8988T (cell line): ENCODE measurements around the gene HIRIP3.
"Not testable (repeated sequence)": the region's sequence is repeated elsewhere in the genome, so short reads cannot be mapped to it uniquely, and the experiment has no call there.

Source experiments
- DNase-seq: peaks from one replicate; pipeline ENCODE4 v3.0.0; 2011

HIRIP3 gene

GRCh38 chr16:29982560-29983419, 12.6 kb downstream of the HIRIP3 start:
- DNase-seq: no peak

DNA sequence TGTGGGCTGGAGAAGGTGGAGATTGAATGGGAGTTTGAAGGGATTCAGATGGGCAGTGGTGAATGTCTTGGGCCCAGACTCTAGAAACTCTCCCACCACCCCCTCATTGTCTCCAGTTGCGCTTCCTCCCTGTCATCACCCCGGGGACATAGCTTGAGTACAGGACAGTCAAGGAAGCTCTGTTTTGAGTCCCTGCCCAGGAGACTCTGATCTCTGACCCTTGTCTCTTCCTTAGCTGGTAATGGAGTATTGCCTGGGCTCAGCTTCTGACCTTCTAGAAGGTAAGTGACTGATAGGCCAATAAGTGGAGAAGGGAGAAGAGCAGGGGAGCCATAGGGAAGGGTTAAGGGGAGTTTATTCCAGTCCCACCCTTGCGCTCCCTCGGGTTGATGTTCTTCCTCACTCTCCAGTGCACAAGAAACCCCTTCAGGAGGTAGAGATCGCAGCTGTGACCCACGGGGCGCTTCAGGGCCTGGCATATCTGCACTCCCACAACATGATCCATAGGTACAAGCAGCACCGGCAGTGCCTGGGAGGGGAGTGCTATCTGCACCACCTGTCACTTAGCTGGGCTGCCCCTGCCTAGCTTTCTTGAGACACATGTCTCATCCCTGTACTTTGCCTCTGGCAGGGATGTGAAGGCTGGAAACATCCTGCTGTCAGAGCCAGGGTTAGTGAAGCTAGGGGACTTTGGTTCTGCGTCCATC, 16.7 kb downstream of the HIRIP3 start:
- DNase-seq: no peak

DNA sequence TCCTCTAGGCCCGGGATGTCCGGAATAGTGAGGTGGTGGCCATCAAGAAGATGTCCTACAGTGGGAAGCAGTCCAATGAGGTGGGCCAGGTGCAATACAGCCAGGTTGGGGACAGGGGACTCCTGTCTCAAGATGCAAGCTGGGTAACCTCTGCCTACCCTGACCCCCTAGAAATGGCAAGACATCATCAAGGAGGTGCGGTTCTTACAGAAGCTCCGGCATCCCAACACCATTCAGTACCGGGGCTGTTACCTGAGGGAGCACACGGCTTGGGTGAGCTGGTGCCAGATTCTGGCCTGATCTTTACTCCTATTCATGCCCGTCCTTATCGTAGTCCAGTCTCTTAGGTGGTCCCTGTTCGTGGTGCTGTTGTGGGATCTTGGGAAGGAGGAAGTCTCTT, 17.3 kb downstream of the HIRIP3 start:
- DNase-seq: no peak

DNA sequence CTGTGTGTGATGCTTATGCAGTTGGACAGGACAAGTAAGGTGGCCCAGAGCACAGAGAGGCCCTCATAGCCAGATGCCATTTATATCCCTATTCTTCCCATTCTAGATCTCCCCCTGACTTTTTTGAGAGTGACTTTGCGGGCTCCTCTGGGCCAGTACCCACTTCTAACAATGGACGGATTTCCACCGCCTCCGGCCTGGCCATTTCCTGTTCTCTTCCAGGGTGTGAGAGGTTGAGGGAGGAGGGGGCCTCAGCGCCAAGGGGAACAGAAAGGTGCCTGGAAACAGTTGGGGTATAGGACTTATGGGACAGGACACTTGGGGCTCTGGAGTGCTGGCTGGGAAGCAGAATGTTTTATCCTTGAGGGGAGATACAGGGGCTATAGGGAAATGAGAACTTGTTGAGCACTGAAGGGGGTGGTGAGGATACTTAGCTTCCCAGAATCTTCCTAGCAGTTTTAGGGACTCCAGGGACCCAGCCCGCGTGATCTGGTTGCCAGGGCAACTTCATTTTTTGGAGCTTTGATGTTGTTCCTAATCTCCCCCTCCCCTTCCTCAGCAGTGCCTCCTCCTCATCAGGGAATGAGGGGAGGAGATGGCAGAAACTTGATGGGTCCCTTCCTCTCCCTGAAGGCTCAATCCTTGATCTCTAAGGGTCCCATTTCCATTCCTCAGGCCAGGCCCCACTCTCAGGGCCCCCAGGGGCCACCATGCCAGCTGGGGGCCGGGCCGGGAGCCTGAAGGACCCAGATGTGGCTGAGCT, 18.2 kb downstream of the HIRIP3 start:
- DNase-seq: no peak

- no peak for DNase-seq
Measured at GRCh38 chr16:29975811-29976511, 19.5 kb downstream of the HIRIP3 start.

GRCh38 chr16:29975134-29975538, 20.3 kb downstream of the HIRIP3 start:
- no peak for DNase-seq

GRCh38 chr16:29974291-29975133, 20.9 kb downstream of the HIRIP3 start:
- DNase-seq: no peak

DNA sequence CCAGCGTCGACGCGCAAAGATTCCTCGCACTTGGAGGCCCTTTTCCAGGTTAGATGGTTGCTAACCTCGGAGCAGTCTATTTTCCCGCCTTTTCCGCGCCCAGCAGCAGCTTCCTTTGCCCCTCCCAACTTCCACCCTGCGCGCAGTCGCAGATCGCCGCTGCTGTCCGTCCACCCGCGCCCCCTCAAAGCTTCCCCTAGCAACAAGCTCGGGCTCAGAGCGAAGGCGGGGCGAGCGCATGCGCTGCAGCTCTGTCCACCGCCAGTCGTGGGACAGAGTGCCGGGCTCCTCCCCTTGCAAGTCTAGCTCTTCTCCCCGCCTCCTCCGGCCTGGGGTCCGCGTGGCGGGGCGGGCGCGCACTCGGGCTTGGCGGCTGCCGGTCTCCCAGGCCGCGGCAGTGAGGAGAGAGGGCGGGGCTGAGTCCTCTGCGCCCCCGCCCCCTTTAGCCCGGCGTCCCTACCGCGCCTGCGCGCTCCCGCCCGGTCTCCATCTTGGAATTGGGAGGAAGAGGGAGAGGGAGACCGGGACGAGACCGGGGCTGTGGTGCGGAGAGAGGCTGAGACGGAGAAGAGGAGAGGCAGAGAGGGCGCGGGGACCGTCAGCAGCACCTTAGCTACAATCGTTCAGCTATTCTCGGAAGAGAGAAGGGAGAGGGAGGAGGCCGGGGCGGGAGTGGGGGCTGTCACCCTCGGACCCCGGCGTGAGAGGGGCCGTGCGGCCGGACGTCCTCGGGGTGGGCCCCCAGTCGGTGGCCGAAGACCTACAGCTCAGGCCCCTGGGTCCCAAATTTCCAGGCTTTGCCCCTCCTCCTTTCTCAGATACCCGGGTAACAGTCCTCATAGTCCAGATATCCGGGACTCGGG, 21.8 kb downstream of the HIRIP3 start, which contains the start of gene TAOK2:
Gene TAOK2, plus strand, starts transcription at position 485 of the 863 bp plus-strand sequence. CDS start 3,905 bp downstream, outside the sequence.
- DNase-seq: peak; percentile 92

GRCh38 chr16:29972992-29973383, 22.4 kb downstream of the HIRIP3 start:
- no peak for DNase-seq

GRCh38 chr16:29972500-29972899, 22.9 kb downstream of the HIRIP3 start:
- DNase-seq: no peak

DNA sequence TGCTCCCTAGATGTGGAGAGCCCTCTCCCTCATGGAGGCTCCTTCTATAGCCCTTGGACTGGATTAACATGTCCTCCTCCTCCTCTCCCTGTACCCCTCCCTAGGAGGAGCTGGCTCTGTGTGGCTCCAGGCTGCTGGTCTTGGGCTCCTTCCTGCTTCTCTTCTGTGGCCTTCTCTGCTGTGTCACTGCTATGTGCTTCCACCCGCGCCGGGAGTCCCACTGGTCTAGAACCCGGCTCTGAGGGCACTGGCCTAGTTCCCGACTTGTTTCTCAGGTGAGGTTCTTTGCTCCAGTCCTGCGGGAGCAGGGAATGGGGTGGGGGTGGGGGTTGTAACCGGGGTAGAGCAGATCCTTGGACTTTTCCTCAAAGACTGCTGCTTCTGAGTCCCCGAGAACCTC, 24.1 kb downstream of the HIRIP3 start:
- no peak for DNase-seq

- DNase-seq: no peak
Measured at GRCh38 chr16:29968205-29968604, 27.2 kb downstream of the HIRIP3 start.

GRCh38 chr16:29963021-29963743, 32.2 kb downstream of the HIRIP3 start:
- no peak for DNase-seq

GRCh38 chr16:29962344-29962994, 32.9 kb downstream of the HIRIP3 start:
- no peak for DNase-seq

DNA sequence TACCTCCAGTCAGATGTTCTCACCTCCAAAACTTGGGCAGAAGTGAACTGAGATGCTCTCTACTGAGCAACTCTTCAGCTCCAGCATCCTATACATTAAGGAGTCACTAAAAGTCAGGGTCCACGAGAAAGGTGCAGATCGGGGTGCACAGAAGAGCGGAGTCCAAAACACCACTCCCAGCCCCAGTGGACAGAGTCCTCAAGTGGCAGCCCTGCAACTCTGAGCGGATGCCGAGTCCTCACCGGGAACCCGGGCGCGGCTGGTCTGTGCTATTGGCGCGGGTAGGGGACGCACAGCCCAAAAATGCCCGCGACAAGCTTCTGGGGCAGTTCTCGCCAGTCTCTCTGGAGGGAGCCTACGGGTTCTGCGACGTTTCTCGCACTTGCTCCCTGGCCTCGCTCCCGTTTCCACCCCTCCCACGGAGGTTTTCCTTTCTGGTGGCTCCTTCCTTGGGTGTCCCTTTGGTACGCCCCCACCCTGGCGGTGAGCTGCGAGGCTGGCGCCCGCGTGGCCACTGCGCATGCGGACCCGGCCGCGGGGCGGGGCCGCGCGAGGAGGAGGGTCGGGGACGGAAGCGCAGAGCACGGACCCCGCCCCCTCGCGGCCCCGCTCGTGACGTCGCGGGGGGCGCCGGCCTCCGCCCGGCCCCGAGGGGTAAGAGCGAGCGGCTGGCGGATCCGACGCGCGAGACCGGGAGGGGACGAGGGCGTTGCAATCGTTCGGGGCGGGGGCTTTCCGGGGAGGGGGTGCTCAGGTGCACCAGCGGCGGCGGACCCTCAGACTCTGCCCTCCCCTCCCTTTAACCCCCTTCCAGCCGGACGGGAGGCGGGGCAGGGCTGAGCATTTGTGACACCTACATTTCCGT, 33.7 kb downstream of the HIRIP3 start, which contains the start of gene TMEM219:
Gene TMEM219, plus strand, starts transcription at position 601 of the 865 bp plus-strand sequence. CDS start 1,065 bp downstream, outside the sequence.
- peak; percentile 83 for DNase-seq

DNA sequence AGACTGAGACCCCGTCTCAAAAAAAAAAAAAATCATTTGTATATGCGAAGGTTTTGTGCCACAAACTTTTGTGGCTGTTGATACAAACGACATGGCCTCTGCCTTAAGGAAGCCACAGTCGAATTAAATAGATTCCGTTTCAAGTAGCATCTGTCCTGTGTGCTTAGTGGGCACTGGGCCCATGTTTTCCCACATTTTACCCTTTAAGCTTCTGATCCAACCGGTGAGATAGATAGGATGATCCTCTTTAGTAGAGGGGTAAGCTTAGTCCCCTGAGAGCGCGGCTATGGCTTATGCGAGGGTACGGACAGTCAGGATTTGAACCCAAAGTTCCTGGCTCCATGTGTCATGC, 34.3 kb downstream of the HIRIP3 start:
- DNase-seq: no peak

DNA sequence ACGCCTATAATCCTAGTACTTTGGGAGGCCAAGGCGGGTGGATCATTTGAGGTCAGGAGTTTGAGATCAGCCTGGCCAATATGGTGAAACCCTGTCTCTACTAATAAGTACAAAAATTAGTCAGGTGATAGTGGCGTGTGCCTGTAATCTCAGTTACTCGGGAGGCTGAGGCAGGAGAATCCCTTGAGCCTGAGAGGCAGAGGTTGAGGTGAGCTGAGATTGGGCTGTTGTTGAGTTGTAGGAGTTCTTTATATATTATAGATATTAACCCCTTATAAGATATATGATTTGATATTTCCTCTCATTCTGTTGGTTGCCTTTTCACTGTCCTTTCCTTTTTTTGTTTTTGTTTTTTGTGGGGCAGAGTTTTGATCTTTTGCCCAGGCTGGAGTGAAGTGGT, 35.6 kb downstream of the HIRIP3 start:
- not testable (repeated sequence) for DNase-seq

GRCh38 chr16:29959293-29959692, 36.1 kb downstream of the HIRIP3 start:
- DNase-seq: no peak
